Skeletal muscle cell (primary cell): ENCODE results near the gene ACBD6.

Experiments
- DNase-seq: peaks from one replicate; pipeline ENCODE4 v3.0.0-alpha.2; 2010; ENCODE audit warnings: low read depth
- H3K4me3 ChIP-seq: 2 replicates; pipeline ENCODE4 v1.5.1; 2011; ENCODE audit warnings: low read depth, mild to moderate bottlenecking, control low read depth, low read length, moderate library complexity

The ACBD6 gene

GRCh38 chr1:180266275-180267210 is 235.8 kb downstream of the ACBD6 start:
- H3K4me3 ChIP-seq = no peak overlapping the region
- no peak for DNase-seq

GRCh38 chr1:180265871-180266270 is 236.5 kb downstream of the ACBD6 start:
- DNase-seq = no peak
- H3K4me3 ChIP-seq = no peak overlapping the region

- no peak for DNase-seq
- no peak overlapping the region for H3K4me3 ChIP-seq
Observed at GRCh38 chr1:180265201-180265600, 237.2 kb downstream of the ACBD6 start.

- DNase-seq = no peak
Observed at GRCh38 chr1:180264595-180264994, 237.8 kb downstream of the ACBD6 start.

GRCh38 chr1:180262628-180263488 is 239.5 kb downstream of the ACBD6 start:
- H3K4me3 ChIP-seq = no peak overlapping the region
- DNase-seq = no peak

More at GRCh38 chr1:180264595-180264994, 237.8 kb downstream of the ACBD6 start:
- no peak overlapping the region for H3K4me3 ChIP-seq

GRCh38 chr1:180261524-180262155 is 240.7 kb downstream of the ACBD6 start:
- H3K4me3 ChIP-seq = no peak overlapping the region
- DNase-seq = no peak

- no peak overlapping the region for H3K4me3 ChIP-seq
- DNase-seq = no peak
Observed at GRCh38 chr1:180261030-180261429, 241.3 kb downstream of the ACBD6 start.

GRCh38 chr1:180260541-180260940 is 241.8 kb downstream of the ACBD6 start:
- no peak overlapping the region for H3K4me3 ChIP-seq
- no peak for DNase-seq

GRCh38 chr1:180259431-180260338 is 242.7 kb downstream of the ACBD6 start:
- no peak for DNase-seq
- no peak overlapping the region for H3K4me3 ChIP-seq

- DNase-seq = no peak
- H3K4me3 ChIP-seq = no peak overlapping the region
Observed at GRCh38 chr1:180258935-180259334, 243.4 kb downstream of the ACBD6 start.

GRCh38 chr1:180258290-180258689 is 244.1 kb downstream of the ACBD6 start:
- H3K4me3 ChIP-seq = no peak overlapping the region
- DNase-seq = no peak

- DNase-seq = no peak
Observed at GRCh38 chr1:180257486-180257885, 244.9 kb downstream of the ACBD6 start.

GRCh38 chr1:180257028-180257386 is 245.4 kb downstream of the ACBD6 start:
- H3K4me3 ChIP-seq = no peak overlapping the region
- DNase-seq = no peak

More at GRCh38 chr1:180257486-180257885, 244.9 kb downstream of the ACBD6 start:
- H3K4me3 ChIP-seq = no peak overlapping the region

- DNase-seq = no peak
- H3K4me3 ChIP-seq = no peak overlapping the region
Observed at GRCh38 chr1:180256341-180257027, 245.9 kb downstream of the ACBD6 start.

- DNase-seq = no peak
- H3K4me3 ChIP-seq = no peak overlapping the region
Observed at GRCh38 chr1:180255536-180256340, 246.6 kb downstream of the ACBD6 start.

- DNase-seq = no peak
Observed at GRCh38 chr1:180254854-180255253, 247.5 kb downstream of the ACBD6 start.

GRCh38 chr1:180254496-180254819 is 247.9 kb downstream of the ACBD6 start:
- no peak for DNase-seq
- H3K4me3 ChIP-seq = no peak overlapping the region

More at GRCh38 chr1:180254854-180255253, 247.5 kb downstream of the ACBD6 start:
- no peak overlapping the region for H3K4me3 ChIP-seq
